Cardiac muscle cell (in vitro differentiated cells and primary cell): ENCODE data around the gene RASGEF1C. TPM values are rescaled to one million over a fixed set of nuclear protein-coding genes. Genes with fewer than 3 reads are reported as not detected.

Experiments
- DNase-seq, 2 donors: peaks; one replicate each; pipeline versions ENCODE4 v3.0.0 to v3.0.0-alpha.2; 2010 to 2017; ENCODE audit warnings: low read depth in 1 of 2, low spot score in 1 of 2
- H3K27ac ChIP-seq: fragments of 200-600 bp; sonication (generic); 2 replicates; pipeline ENCODE4 v1.5.1; 2016
- H3K27me3 ChIP-seq: fragments of 200-600 bp; sonication (generic); 2 replicates; pipeline ENCODE4 v1.6.0; 2016; ENCODE audit warnings: control low read depth
- H3K36me3 ChIP-seq: fragments of 200-600 bp; sonication (generic); 2 replicates; pipeline ENCODE4 v1.5.1; 2016; ENCODE audit warnings: control low read depth
- H3K4me1 ChIP-seq: fragments of 200-600 bp; sonication (generic); 2 replicates; pipeline ENCODE4 v1.8.1; 2017; ENCODE audit warnings: low read depth, mild to moderate bottlenecking, mixed run types
- H3K4me3 ChIP-seq: fragments of 200-600 bp; sonication (generic); 2 replicates; pipeline ENCODE4 v1.5.1; 2016; ENCODE audit warnings: mild to moderate bottlenecking
- H3K9me3 ChIP-seq: fragments of 200-600 bp; sonication (generic); 2 replicates; pipeline ENCODE4 v1.5.1; 2017; ENCODE audit warnings: low read depth, mild to moderate bottlenecking, control low read depth
- CTCF ChIP-seq: IDR thresholded peaks from 2 replicates; pipeline ENCODE4 v1.5.1; 2012; ENCODE audit warnings: low read depth, mild to moderate bottlenecking, low read length
- polyA plus RNA-seq: library from polyadenylated mRNA; unstranded; fragments of >200 nt; fragmentation: Nextera tagmentation; extraction: Ambion mirVana; gene quantifications from 2 replicates; pipeline ENCODE4 v1.2.1, GENCODE V29; 2016
- total RNA-seq: library from RNA; depleted of rRNA; stranded (reverse); fragments of >200 nt; gene quantifications from 2 replicates; pipeline ENCODE4 v1.2.3, GENCODE V29; 2016

The RASGEF1C gene
- total and polyA plus RNA-seq, 2 experiments from 2014 or later = 1.5 to 2.5 TPM

GRCh38 chr5:180187767-180188166 is 21.2 kb downstream of the RASGEF1C start:
- TF ChIP-seq CTCF = no peak

GRCh38 chr5:180180846-180181245 is 28.2 kb downstream of the RASGEF1C start:
- no peaks in the 10 kb centered on the region for H3K27me3 ChIP-seq
- no peak for TF ChIP-seq CTCF
- H3K9me3 ChIP-seq = no peaks in the 10 kb centered on the region
- no peak for DNase-seq
- no peaks in the 10 kb centered on the region for H3K36me3 ChIP-seq
- peaks cover 4% of the 10 kb centered on the region for H3K4me1 ChIP-seq
- no peak overlapping the region for H3K4me3 ChIP-seq
- no peak overlapping the region for H3K27ac ChIP-seq

More at GRCh38 chr5:180187767-180188166, 21.2 kb downstream of the RASGEF1C start:
- no peaks in the 10 kb centered on the region for H3K4me1 ChIP-seq
- no peak overlapping the region for H3K4me3 ChIP-seq
- no peaks in the 10 kb centered on the region for H3K36me3 ChIP-seq
- no peaks in the 10 kb centered on the region for H3K27me3 ChIP-seq
- DNase-seq = no peak
- no peak overlapping the region for H3K27ac ChIP-seq
- no peaks in the 10 kb centered on the region for H3K9me3 ChIP-seq

- no peaks in the 10 kb centered on the region for H3K36me3 ChIP-seq
- peaks cover 4% of the 10 kb centered on the region for H3K4me1 ChIP-seq
- H3K4me3 ChIP-seq = no peak overlapping the region
- no peaks in the 10 kb centered on the region for H3K9me3 ChIP-seq
- no peaks in the 10 kb centered on the region for H3K27me3 ChIP-seq
- no peak for TF ChIP-seq CTCF
- no peak overlapping the region for H3K27ac ChIP-seq
- DNase-seq = no peak
Measured at GRCh38 chr5:180180421-180180820, 28.6 kb downstream of the RASGEF1C start.

- no peaks in the 10 kb centered on the region for H3K9me3 ChIP-seq
- H3K27ac ChIP-seq = no peak overlapping the region
- TF ChIP-seq CTCF = no peak
- no peaks in the 10 kb centered on the region for H3K27me3 ChIP-seq
- no peaks in the 10 kb centered on the region for H3K36me3 ChIP-seq
- no peak overlapping the region for H3K4me3 ChIP-seq
- peaks cover 4% of the 10 kb centered on the region for H3K4me1 ChIP-seq
- peak in 1 of 2 donors; percentile 35 for DNase-seq
Measured at GRCh38 chr5:180179442-180180420, 29.3 kb downstream of the RASGEF1C start.

- no peaks in the 10 kb centered on the region for H3K9me3 ChIP-seq
- no peak for TF ChIP-seq CTCF
- H3K27ac ChIP-seq = no peak overlapping the region
- DNase-seq = no peak
- no peaks in the 10 kb centered on the region for H3K36me3 ChIP-seq
- no peaks in the 10 kb centered on the region for H3K27me3 ChIP-seq
- H3K4me1 ChIP-seq = peaks cover 4% of the 10 kb centered on the region
- H3K4me3 ChIP-seq = no peak overlapping the region
Measured at GRCh38 chr5:180178531-180179441, 30.2 kb downstream of the RASGEF1C start.
